IMR-90 (cell line): Measurements from ENCODE around the gene PPM1M. TPM values are rescaled to one million over a fixed set of nuclear protein-coding genes. Genes with fewer than 3 reads are reported as not detected.

Experiments
- ATAC-seq: fragments of 200-7000 bp; cut with Tn5 transposase; 2 replicates; pipeline ENCODE4 v1.9.1; 2020; ENCODE audit warnings: low read depth, mild to moderate bottlenecking, moderate library complexity
- BruUV-seq: library from RNA; stranded (reverse); fragments of 400-500 nt; replicated peaks from 2 replicates; lab custom pipeline; 2021; lab: Mats Ljungman, UMichigan
- CTCF ChIA-PET: fragments of 300-600 bp; formaldehyde crosslinking; extraction: SDS; loops from one replicate; lab custom pipeline; 2021; ENCODE audit warnings: antibody characterized with exemption; lab: Yijun Ruan, JAX
- POLR2A ChIA-PET: fragments of 300-600 bp; sonication (Branson Sonifier 250); formaldehyde crosslinking; loops from one replicate; lab custom pipeline; 2022; ENCODE audit warnings: antibody characterized with exemption; ENCODE audit not compliant: unreplicated experiment; lab: Charles Lee
- DNase-seq: peaks from one replicate; pipeline ENCODE4 v3.0.0; 2013
- H2AFZ ChIP-seq: replicated peaks from 2 replicates; pipeline ENCODE3; 2013; ENCODE audit warnings: low read length, mild to moderate bottlenecking; ENCODE audit not compliant: poor library complexity
- H2AK5ac ChIP-seq: 2 replicates; pipeline ENCODE4 v1.6.1; 2013; ENCODE audit warnings: low read depth, low read length, inconsistent platforms
- H2AK9ac ChIP-seq: replicated peaks from 2 replicates; pipeline ENCODE3; 2013; ENCODE audit warnings: mild to moderate bottlenecking, low read depth, low read length, moderate library complexity; ENCODE audit not compliant: poor library complexity
- H2BK120ac ChIP-seq: 2 replicates; pipeline ENCODE4 v1.6.1; 2013; ENCODE audit warnings: low read depth, low read length, inconsistent platforms
- H2BK15ac ChIP-seq: 3 replicates; pipeline ENCODE4 v1.6.1; 2013; ENCODE audit warnings: low read depth, low read length, inconsistent platforms
- H2BK20ac ChIP-seq: 2 replicates; pipeline ENCODE4 v1.6.1; 2013; ENCODE audit warnings: low read depth, mild to moderate bottlenecking, inconsistent platforms, low read length, moderate library complexity
- H2BK5ac ChIP-seq: 2 replicates; pipeline ENCODE4 v1.6.1; 2013; ENCODE audit warnings: mild to moderate bottlenecking, low read depth, low read length, inconsistent platforms; ENCODE audit not compliant: poor library complexity, severe bottlenecking
- H3K14ac ChIP-seq: replicated peaks from 2 replicates; pipeline ENCODE4 v1.6.1; 2013; ENCODE audit warnings: low read depth, low read length, inconsistent platforms
- H3K18ac ChIP-seq: 2 replicates; pipeline ENCODE4 v1.6.1; 2013; ENCODE audit warnings: low read depth, low read length, control low read depth
- H3K23ac ChIP-seq: 2 replicates; pipeline ENCODE4 v1.6.1; 2013; ENCODE audit warnings: low read depth, low read length, inconsistent platforms
- H3K27ac ChIP-seq: 2 replicates; pipeline ENCODE4 v1.5.1; 2013; ENCODE audit warnings: mild to moderate bottlenecking, control low read depth, low read length; ENCODE audit not compliant: insufficient read depth
- H3K27me3 ChIP-seq: 2 replicates; pipeline ENCODE4 v1.6.1; 2013; ENCODE audit warnings: low read length; ENCODE audit not compliant: control insufficient read depth, insufficient read depth
- H3K36me3 ChIP-seq: 2 replicates; pipeline ENCODE4 v1.6.1; 2013; ENCODE audit warnings: low read length, mixed read lengths; ENCODE audit not compliant: control insufficient read depth, insufficient read depth
- H3K4ac ChIP-seq: 2 replicates; pipeline ENCODE4 v1.6.1; 2013; ENCODE audit warnings: low read depth, low read length, inconsistent platforms
- H3K4me1 ChIP-seq: 2 replicates; pipeline ENCODE4 v1.6.1; 2013; ENCODE audit warnings: low read length, mixed read lengths; ENCODE audit not compliant: control insufficient read depth, insufficient read depth
- H3K4me2 ChIP-seq: 2 replicates; pipeline ENCODE4 v1.6.1; 2013; ENCODE audit warnings: low read depth, mild to moderate bottlenecking, control low read depth, low read length, moderate library complexity
- H3K4me3 ChIP-seq: 2 replicates; pipeline ENCODE4 v1.5.1; 2013; ENCODE audit warnings: low read depth, mild to moderate bottlenecking, control low read depth, low read length, moderate library complexity; ENCODE audit not compliant: insufficient read depth
- H3K56ac ChIP-seq: 2 replicates; pipeline ENCODE4 v1.6.1; 2013; ENCODE audit warnings: low read length, inconsistent platforms; ENCODE audit not compliant: insufficient read depth; ENCODE audit errors: extremely low read depth
- H3K79me1 ChIP-seq, 2 experiments: 2 replicates each; pipeline ENCODE4 v1.6.1; 2013; ENCODE audit warnings: low read length in 2 of 2, inconsistent platforms in 1 of 2, low read depth in 1 of 2
- H3K9ac ChIP-seq: 2 replicates; pipeline ENCODE4 v1.6.1; 2013; ENCODE audit warnings: low read depth, low read length, control low read depth
- H3K9me1 ChIP-seq: 2 replicates; pipeline ENCODE4 v1.6.1; 2013; ENCODE audit warnings: low read length, inconsistent platforms; ENCODE audit not compliant: insufficient read depth
- H3K9me3 ChIP-seq: 2 replicates; pipeline ENCODE4 v1.6.1; 2013; ENCODE audit warnings: low read length; ENCODE audit not compliant: control insufficient read depth, insufficient read depth
- H4K20me1 ChIP-seq: 2 replicates; pipeline ENCODE4 v1.6.1; 2013; ENCODE audit warnings: low read length, inconsistent platforms; ENCODE audit not compliant: insufficient read depth
- H4K5ac ChIP-seq: 2 replicates; pipeline ENCODE4 v1.6.1; 2013; ENCODE audit warnings: mild to moderate bottlenecking, low read depth, low read length, control low read depth
- H4K8ac ChIP-seq, 2 experiments: 2 replicates each; pipeline ENCODE4 v1.6.1; 2013; ENCODE audit warnings: low read depth in 2 of 2, low read length in 2 of 2, control low read depth in 1 of 2, inconsistent platforms in 1 of 2
- H4K91ac ChIP-seq: 2 replicates; pipeline ENCODE4 v1.6.1; 2013; ENCODE audit warnings: low read depth, low read length, inconsistent platforms; ENCODE audit not compliant: insufficient read depth
- MAZ ChIP-seq: IDR thresholded peaks from 2 replicates; pipeline ENCODE4 v1.6.1; 2012; ENCODE audit warnings: low read depth, mild to moderate bottlenecking, low read length, improper control_type of control experiment, moderate library complexity, borderline replicate concordance
- WGBS, 2 experiments: methylation state at CpG; one replicate each; pipeline versions ENCODE4 v1.1.5 to v1.1.7; 2013; ENCODE audit warnings: missing lambda C conversion rate in 2 of 2; ENCODE audit not compliant: insufficient read length in 1 of 2; ENCODE audit errors: extremely low coverage in 2 of 2; 5-methylcytosine and 5-hydroxymethylcytosine counted together
- dilution Hi-C: fragments of 300-500 bp; cut with HindIII; formaldehyde crosslinking; loops from one replicate; pipeline ENCODE4 v1.14.3; 2018; ENCODE audit warnings: low sequenced_read_pairs; ENCODE audit not compliant: unreplicated experiment
- in situ Hi-C: fragments of 300-500 bp; cut with MboI; formaldehyde crosslinking; loops from 3 replicates; pipeline ENCODE4 v1.14.3; 2019; ENCODE audit warnings: low sequenced_read_pairs, inconsistent platforms, mixed read lengths
- intact Hi-C: fragments of 100-400 bp; cut with micrococcal nuclease; formaldehyde crosslinking; loops from 2 replicates; pipeline ENCODE4 v1.10.0; 2022
- polyA plus RNA-seq, 3 experiments: library from polyadenylated mRNA; depleted of rRNA; stranded (reverse); fragments of >200 nt; gene quantifications; 2 replicates each; pipeline ENCODE4 v1.2.3, GENCODE V29; 2012; ENCODE audit warnings: low replicate concordance in 1 of 3
- total RNA-seq: library from RNA; depleted of rRNA; stranded (reverse); fragments of >200 nt; gene quantifications from 2 replicates; pipeline ENCODE4 v1.2.3, GENCODE V29; 2012

Gene PPM1M
- total and polyA plus RNA-seq, 2 of the 4 experiments (the other 2 are of a cell fraction), result 12.2 to 18.1 TPM

DNA sequence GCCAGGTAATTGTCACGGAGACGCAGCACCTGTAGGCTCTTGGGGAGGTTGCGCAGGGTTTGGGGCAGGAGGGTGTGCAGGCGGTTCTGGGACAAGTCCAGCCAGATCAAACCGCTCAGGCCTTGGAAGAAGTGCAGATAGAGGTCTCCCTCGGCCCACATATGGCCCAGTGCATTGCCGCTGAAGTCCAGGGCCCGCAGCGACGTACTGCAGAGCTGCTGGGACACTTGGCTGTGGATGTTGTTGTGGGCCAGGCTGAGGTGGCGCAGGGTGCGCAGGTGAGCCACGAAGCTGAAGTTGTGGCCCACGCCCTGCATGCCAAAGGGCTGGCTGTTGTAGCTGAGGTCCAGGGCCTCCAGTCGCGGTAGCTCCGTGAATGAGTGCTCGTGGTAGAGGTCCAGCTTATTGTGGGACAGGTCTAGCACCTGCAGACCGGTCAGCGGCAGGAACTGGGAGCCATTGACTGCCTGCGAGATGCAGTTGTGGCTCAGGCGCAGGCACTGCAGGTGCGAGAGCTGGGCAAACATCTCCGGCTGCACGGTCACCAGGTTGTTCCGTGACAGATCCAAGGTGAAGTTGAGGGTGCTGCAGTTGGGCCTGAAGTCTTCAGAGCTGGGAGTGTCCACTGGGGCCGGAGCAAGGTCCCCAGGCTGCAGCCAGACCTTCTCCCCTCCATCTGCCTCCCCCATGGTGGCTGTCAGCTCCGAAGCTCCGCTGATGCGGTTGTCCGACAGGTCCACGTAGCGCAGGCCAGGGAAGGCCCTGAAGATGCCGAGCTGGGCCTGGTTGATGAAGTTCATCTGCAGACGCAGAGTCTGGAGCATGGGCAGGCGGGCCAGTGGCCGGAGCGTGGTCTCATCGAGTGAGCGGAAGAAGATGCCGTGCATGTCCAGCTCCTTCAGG lies 23.0 kb upstream of the PPM1M start:
- H2AFZ ChIP-seq, result peak overlapping the region; percentile 32
- H3K4me1 ChIP-seq, result no peaks in the 10 kb centered on the region
- no peak overlapping the region for H3K4me2 ChIP-seq
- no peak overlapping the region for H3K9ac ChIP-seq
- H4K8ac ChIP-seq, result no peak overlapping the region
- no peak overlapping the region for H2BK20ac ChIP-seq
- H3K27me3 ChIP-seq, result no peaks in the 10 kb centered on the region
- no peak overlapping the region for H2BK15ac ChIP-seq
- H3K9me3 ChIP-seq, result no peaks in the 10 kb centered on the region
- TF ChIP-seq MAZ, result no peak
- in situ Hi-C loops, result no loop called here
- no TSS peak for BruUV-seq
- WGBS, 2 experiments, result 93% methylated on average over 30 of the region's 41 CpGs; no CpG with 5 or more reads in 1 of the 2 experiments
- H3K79me1 ChIP-seq, result no peaks in the 10 kb centered on the region
- no peak overlapping the region for H3K56ac ChIP-seq
- H2BK5ac ChIP-seq, result no peak overlapping the region
- no peaks in the 10 kb centered on the region; the same call in 1 of the 2 replicates for H3K36me3 ChIP-seq
- no peak overlapping the region for H3K23ac ChIP-seq
- 0 out of 2 replicates have a peak, but pooled peaks cover 4% of the 10 kb centered on the region for H4K20me1 ChIP-seq
- H4K5ac ChIP-seq, result no peak overlapping the region
- H3K9me1 ChIP-seq, result peaks cover 4% of the 10 kb centered on the region; the same call in 1 of the 2 replicates
- H3K18ac ChIP-seq, result no peak overlapping the region
- H3K14ac ChIP-seq, result no peak overlapping the region
- intact Hi-C loops, result loop anchor here (5.0 kb wide), 1 partner anchor 225 kb away; the partner anchor contains the start of gene SEMA3G
- H3K4me3 ChIP-seq, result no peak overlapping the region
- no peak overlapping the region for H4K91ac ChIP-seq
- ATAC-seq (no peak), DNase-seq (no peak)
- H2AK9ac ChIP-seq, result no peak overlapping the region
- H2BK120ac ChIP-seq, result no peak overlapping the region
- H3K27ac ChIP-seq, result no peak overlapping the region
- no peak overlapping the region for H2AK5ac ChIP-seq
- ChIA-PET POLR2A (no interaction called here), CTCF (interaction anchor here (1.2 kb wide), 1 partner anchor 18 kb away, joined by 3 read pairs; no protein-coding TSS in a partner anchor)
- dilution Hi-C loops, result no loop called here
- H3K4ac ChIP-seq, result no peak overlapping the region
